GM12878 (cell line): Measurements from ENCODE around the gene TLX1. TPM values are rescaled to one million over a fixed set of nuclear protein-coding genes. Genes with fewer than 3 reads are reported as not detected.

Experiments
- ATAC-seq: fragments of 200-7000 bp; cut with Tn5 transposase; 3 replicates; pipeline ENCODE4 v1.9.1; 2020; ENCODE audit warnings: mild to moderate bottlenecking, moderate library complexity
- BruUV-seq: library from RNA; stranded (reverse); fragments of 400-500 nt; replicated peaks from 2 replicates; lab custom pipeline; 2021; lab: Mats Ljungman, UMichigan
- CTCF ChIA-PET: fragments of 300-600 bp; sonication (Branson Sonifier 250); formaldehyde crosslinking; extraction: SDS; loops from one replicate; lab custom pipeline; 2021; ENCODE audit warnings: inconsistent platforms; lab: Yijun Ruan, JAX
- POLR2A ChIA-PET: fragments of 350-600 bp; formaldehyde crosslinking; extraction: SDS; loops from one replicate; lab custom pipeline; 2021; ENCODE audit warnings: inconsistent platforms; lab: Charles Lee
- RAD21 ChIA-PET: fragments of 300-600 bp; sonication (Branson Sonifier 250); formaldehyde crosslinking; loops from one replicate; lab custom pipeline; 2023; ENCODE audit warnings: antibody characterized with exemption; ENCODE audit not compliant: unreplicated experiment; lab: Charles Lee
- SMC1A ChIA-PET: fragments of 300-600 bp; sonication (Branson Sonifier 250); formaldehyde crosslinking; loops from one replicate; lab custom pipeline; 2023; ENCODE audit not compliant: unreplicated experiment, uncharacterized antibody; lab: Charles Lee
- DNase-seq: peaks from one replicate; pipeline ENCODE4 v3.0.0-alpha.2; 2011; ENCODE audit warnings: low read depth, low spot score
- FAIRE-seq: peaks from 3 replicates; lab custom pipeline; 2011; peaks lifted over from hg19 to GRCh38; lab: Jason Lieb, UNC
- H2AFZ ChIP-seq: 2 replicates; pipeline ENCODE4 v1.6.0; 2011; ENCODE audit warnings: low read depth, low read length, control low read depth; ENCODE audit not compliant: control insufficient read depth
- H3K27ac ChIP-seq: 2 replicates; pipeline ENCODE4 v1.5.1; 2011; ENCODE audit warnings: control low read depth; ENCODE audit not compliant: control insufficient read depth, insufficient read depth
- H3K27me3 ChIP-seq, 2 experiments: replicated peaks in 1 of 2; 2 replicates each; pipeline versions ENCODE4 v1.6.0 to v1.6.1; 2011; ENCODE audit warnings: low read length in 1 of 2; ENCODE audit not compliant: control insufficient read depth in 2 of 2, insufficient read depth in 2 of 2
- H3K36me3 ChIP-seq, 2 experiments: 2 replicates each; pipeline ENCODE4 v1.5.1; 2011; ENCODE audit warnings: low read length in 1 of 2; ENCODE audit not compliant: control insufficient read depth in 2 of 2, insufficient read depth in 2 of 2
- H3K4me1 ChIP-seq: 2 replicates; pipeline ENCODE4 v1.6.1; 2011; ENCODE audit warnings: mild to moderate bottlenecking, low read length, moderate library complexity, mixed read lengths; ENCODE audit not compliant: control insufficient read depth, insufficient read depth
- H3K4me2 ChIP-seq: 2 replicates; pipeline ENCODE4 v1.6.0; 2011; ENCODE audit warnings: control low read depth; ENCODE audit not compliant: control insufficient read depth, insufficient read depth
- H3K4me3 ChIP-seq: fragments of 200-600 bp; sonication (generic); 2 replicates; pipeline ENCODE4 v1.5.1; 2016
- H3K79me2 ChIP-seq: 2 replicates; pipeline ENCODE4 v1.6.0; 2011; ENCODE audit warnings: low read length; ENCODE audit not compliant: control insufficient read depth, insufficient read depth
- H3K9ac ChIP-seq: 2 replicates; pipeline ENCODE4 v1.8.0; 2011; ENCODE audit warnings: low read length, control low read depth, mixed read lengths; ENCODE audit not compliant: control insufficient read depth, insufficient read depth
- H3K9me3 ChIP-seq: replicated peaks from 3 replicates; pipeline ENCODE4 v1.5.1; 2011; ENCODE audit warnings: mild to moderate bottlenecking, low read length; ENCODE audit not compliant: control insufficient read depth, insufficient read depth
- H4K20me1 ChIP-seq: 2 replicates; pipeline ENCODE4 v1.6.0; 2011; ENCODE audit not compliant: control insufficient read depth, insufficient read depth
- BMI1 ChIP-seq: fragments of 450-650 bp; IDR thresholded peaks from 2 replicates; pipeline ENCODE4 v1.6.1; 2016; ENCODE audit warnings: mild to moderate bottlenecking, moderate library complexity, borderline replicate concordance
- NFIC ChIP-seq: IDR thresholded peaks from 2 replicates; pipeline ENCODE4 v1.6.1; 2012; ENCODE audit warnings: low read depth, mild to moderate bottlenecking, inconsistent platforms, low read length, moderate library complexity
- NFYA ChIP-seq: IDR thresholded peaks from 2 replicates; pipeline ENCODE4 v1.6.1; 2011; ENCODE audit warnings: low read depth, mild to moderate bottlenecking, low read length, improper control_type of control experiment, borderline replicate concordance
- STAT3 ChIP-seq: IDR thresholded peaks from 2 replicates; pipeline ENCODE4 v1.6.1; 2011; ENCODE audit warnings: low read depth, low read length, improper control_type of control experiment
- SUZ12 ChIP-seq: fragments of 200-600 bp; sonication (generic); IDR thresholded peaks from one replicate; pipeline ENCODE4 v1.6.1; 2018; ENCODE audit warnings: antibody characterized with exemption, mild to moderate bottlenecking; ENCODE audit not compliant: unreplicated experiment
- WGBS: methylation state at CpG from one replicate; pipeline ENCODE4 v1.1.6; 2016; ENCODE audit warnings: low lambda C conversion rate; ENCODE audit not compliant: insufficient replicate concordance, insufficient coverage; ENCODE audit errors: missing lambda C conversion rate; 5-methylcytosine and 5-hydroxymethylcytosine counted together
- in situ Hi-C: fragments of 300-500 bp; cut with MboI; formaldehyde crosslinking; loops from 9 replicates; pipeline ENCODE4 v1.14.3; 2018; ENCODE audit warnings: mixed read lengths
- intact Hi-C: fragments of 100-400 bp; cut with micrococcal nuclease; formaldehyde crosslinking; loops from one replicate; pipeline ENCODE4 v1.14.2; 2022; ENCODE audit not compliant: unreplicated experiment
- polyA plus RNA-seq, 11 experiments: library from polyadenylated mRNA; depleted of rRNA in 4 of 11; unstranded in 6 of 11; stranded (reverse) in 5 of 11; fragments of >200 nt; fragmentation: Nextera tagmentation in 4 of 11; fragmentation: Illumina TruSeq in 1 of 11; extraction: Ambion mirVana in 4 of 11; extraction: Trizol in 1 of 11; gene quantifications; 1 replicate in 1 of 11; 2 replicates in 10 of 11; pipeline versions ENCODE4 v1.2.1 to v1.2.3, GENCODE V29; 2011 to 2016; ENCODE audit warnings: inconsistent platforms in 2 of 11, missing spikeins in 2 of 11, low read depth in 1 of 11
- total RNA-seq, 4 experiments: library from RNA; depleted of rRNA in 3 of 4; stranded (reverse); fragments of >200 nt in 3 of 4; fragmentation: Illumina TruSeq in 1 of 4; extraction: Trizol in 1 of 4; gene quantifications; 2 replicates each; pipeline versions ENCODE4 v1.2.1 to v1.2.3, GENCODE V29; 2013 to 2021

Gene TLX1
- total and polyA plus RNA-seq, 10 of the 15 experiments (the other 5 are each of a cell fraction or from before 2014, with no cell fraction given), result not detected

DNA sequence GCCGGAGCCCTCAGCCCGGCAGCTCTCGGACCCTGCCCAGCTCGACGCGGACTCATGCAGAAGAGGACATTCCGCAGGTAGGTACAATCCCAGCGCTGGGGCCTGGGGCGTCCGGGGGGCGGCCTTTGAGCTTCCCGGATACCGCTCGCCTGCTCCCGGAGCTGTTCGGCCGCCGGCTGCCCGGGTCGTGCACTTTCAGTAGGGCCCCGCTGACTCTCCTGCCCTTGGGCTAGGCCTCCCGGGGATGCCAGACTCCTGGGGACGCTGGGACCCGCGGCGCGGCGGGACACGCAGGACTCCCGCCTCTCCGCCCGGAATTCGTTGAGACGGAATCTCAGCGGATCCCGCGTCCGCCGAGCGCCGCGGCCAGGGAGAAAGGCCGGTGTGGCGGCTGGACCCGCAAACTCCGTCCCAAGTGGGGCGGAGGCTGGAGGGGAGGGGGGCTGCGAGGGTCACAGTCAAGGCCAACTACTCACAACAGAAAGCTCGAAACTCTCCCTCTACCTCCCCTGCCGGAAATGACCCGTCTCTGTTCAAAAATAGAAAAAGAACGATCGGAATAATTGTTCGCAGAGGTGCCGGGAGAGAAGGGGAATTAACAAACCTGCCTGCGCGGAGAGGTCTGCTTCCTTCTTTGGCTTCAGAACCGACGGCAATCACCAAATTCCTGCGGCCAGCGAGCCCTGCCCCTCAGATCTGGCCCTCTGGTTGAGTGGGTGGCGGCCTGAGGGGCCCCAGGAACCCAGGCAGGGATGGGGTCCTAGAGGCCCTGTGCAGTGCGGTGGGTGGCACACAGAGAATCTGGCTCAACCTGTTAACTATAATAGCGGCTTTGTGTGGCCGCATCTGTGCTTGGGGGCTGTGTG is 9.2 kb downstream of the TLX1 start:
- Histone ChIP-seq H3K4me2 (no peak overlapping the region), H3K27me3 (peaks cover 29 to 30% of the 10 kb centered on the region in 2 experiments), H3K4me3 (no peak overlapping the region), H3K9ac (no peak overlapping the region), H3K79me2 (no peaks in the 10 kb centered on the region), H3K4me1 (no peaks in the 10 kb centered on the region), H3K27ac (no peak overlapping the region), H3K36me3 (no peaks in the 10 kb centered on the region), H3K9me3 (no peaks in the 10 kb centered on the region), H4K20me1 (0 out of 2 replicates have a peak, but pooled peaks cover 2% of the 10 kb centered on the region), H2AFZ (no peak overlapping the region)
- in situ Hi-C loops, result loop anchor here (5.0 kb wide), 2 partner anchors 43 to 103 kb away; no protein-coding TSS in a partner anchor
- SMC1A ChIA-PET, result interaction anchor here (5.1 kb wide), 1 partner anchor 43 kb away, joined by 72 read pairs; no protein-coding TSS in a partner anchor
- RAD21 ChIA-PET, result interaction anchor here (1.2 to 4.4 kb wide), 5 partner anchors 18 to 97 kb away, joined by 3 to 93 read pairs (median 20); no protein-coding TSS in a partner anchor
- no peak for FAIRE-seq
- no TSS peak for BruUV-seq
- DNase-seq, result no peak
- POLR2A ChIA-PET, result no interaction called here
- CTCF ChIA-PET, result interaction anchor here (0.5 to 5.1 kb wide), 10 partner anchors 19 to 122 kb away, joined by 3 to 231 read pairs (median 12); partner anchors contain the start of gene KAZALD1
- intact Hi-C loops, result no loop called here
- 17% methylated on average over 58 of the region's 65 CpGs for WGBS
- no peak for ATAC-seq
- no peak for TF ChIP-seq STAT3
- 0 out of 2 replicates have a peak, but pooled peaks have one; percentile 67 for TF ChIP-seq BMI1
- TF ChIP-seq NFIC, result no peak
- TF ChIP-seq SUZ12, result peak; percentile 57
- TF ChIP-seq NFYA, result no peak
